ENCODE measurements around the gene LMF1.

- TF ChIP-seq POLR2A (IDR thresholded peaks at IDR 0.05; ENCODE audit: low read length) (no peak), GATA1 (IDR thresholded peaks at IDR 0.05; ENCODE audit: low read depth, low read length) (no peak)
Measured at GRCh38 chr16:1001096-1001495, 30.3 kb upstream of the LMF1 start.
